HepG2 (cell line): Measurements from ENCODE around the gene HK2. TPM values are rescaled to one million over a fixed set of nuclear protein-coding genes. Genes with fewer than 3 reads are reported as not detected.

Experiments used
- ATAC-seq: fragments of 200-7000 bp; cut with Tn5 transposase; 3 replicates; pipeline ENCODE4 v1.9.1; 2020; ENCODE audit warnings: mild to moderate bottlenecking, moderate library complexity
- BruUV-seq: library from RNA; stranded (reverse); fragments of 400-500 nt; replicated peaks from 2 replicates; lab custom pipeline; 2021; lab: Mats Ljungman, UMichigan
- CTCF ChIA-PET: fragments of 300-600 bp; formaldehyde crosslinking; extraction: SDS; loops from one replicate; lab custom pipeline; 2021; ENCODE audit warnings: low total read pairs, inconsistent platforms, low intra/inter-chr PET ratio; lab: Yijun Ruan, JAX
- POLR2A ChIA-PET: fragments of 350-600 bp; sonication (Branson Sonifier 250); formaldehyde crosslinking; loops from one replicate; lab custom pipeline; 2020; ENCODE audit warnings: antibody characterized with exemption, inconsistent platforms; lab: Yijun Ruan, JAX
- DNase-seq: peaks from one replicate; pipeline ENCODE4 v3.0.0-alpha.2; 2015; ENCODE audit warnings: low spot score
- FAIRE-seq: peaks from 3 replicates; lab custom pipeline; 2011; peaks lifted over from hg19 to GRCh38; lab: Jason Lieb, UNC
- H2AFZ ChIP-seq: one replicate; pipeline ENCODE4 v1.6.1; 2011; ENCODE audit warnings: low read length, inconsistent platforms
- H3K27ac ChIP-seq: fragments of 300-600 bp; 3 replicates; pipeline ENCODE4 v1.8.0; 2011; ENCODE audit warnings: mixed run types, mild to moderate bottlenecking, mixed read lengths, low read length, inconsistent platforms; ENCODE audit not compliant: insufficient read depth; ENCODE audit errors: extremely low read length
- H3K27me3 ChIP-seq, 2 experiments: fragments of 200-600 bp in 1 of 2; 2 replicates in 1 of 2; 3 replicates in 1 of 2; pipeline versions ENCODE4 v1.6.0 to v1.8.0; 2011; ENCODE audit warnings: low read length in 2 of 2, mild to moderate bottlenecking in 2 of 2, moderate library complexity in 2 of 2, inconsistent platforms in 1 of 2; ENCODE audit not compliant: insufficient read depth in 2 of 2, control insufficient read depth in 1 of 2
- H3K36me3 ChIP-seq, 2 experiments: fragments of 200-600 bp in 1 of 2; replicated peaks in 1 of 2; 2 replicates in 1 of 2; 3 replicates in 1 of 2; pipeline versions ENCODE4 v1.5.1 to v1.8.0; 2011; ENCODE audit warnings: low read length in 2 of 2, inconsistent platforms in 1 of 2; ENCODE audit not compliant: insufficient read depth in 2 of 2, control insufficient read depth in 1 of 2
- H3K4me1 ChIP-seq: 2 replicates; pipeline ENCODE4 v1.5.1; 2012; ENCODE audit warnings: low read length, inconsistent platforms; ENCODE audit not compliant: insufficient read depth
- H3K4me2 ChIP-seq: 2 replicates; pipeline ENCODE4 v1.6.0; 2011; ENCODE audit warnings: low read depth, low read length, inconsistent platforms
- H3K4me3 ChIP-seq, 3 experiments: fragments of 200-600 bp in 1 of 3; sonication (generic), shearing (Covaris generic) in 1 of 3; replicated peaks in 1 of 3; 2 replicates each; pipeline ENCODE4 v1.5.1; 2011 to 2016; ENCODE audit warnings: low read length in 3 of 3, inconsistent platforms in 2 of 3, low read depth in 2 of 3, mild to moderate bottlenecking in 2 of 3, control low read depth in 1 of 3, mixed read lengths in 1 of 3; ENCODE audit not compliant: insufficient read depth in 1 of 3
- H3K79me2 ChIP-seq: one replicate; pipeline ENCODE4 v1.6.1; 2011; ENCODE audit warnings: low read length, inconsistent platforms; ENCODE audit not compliant: insufficient read depth
- H3K9ac ChIP-seq: 2 replicates; pipeline ENCODE4 v1.6.0; 2011; ENCODE audit warnings: mild to moderate bottlenecking, low read depth, low read length, inconsistent platforms; ENCODE audit not compliant: insufficient read depth
- H3K9me3 ChIP-seq: 2 replicates; pipeline ENCODE4 v1.5.1; 2012; ENCODE audit warnings: mild to moderate bottlenecking, low read length
- H4K20me1 ChIP-seq: 2 replicates; pipeline ENCODE4 v1.6.0; 2011; ENCODE audit warnings: inconsistent platforms, mild to moderate bottlenecking, low read length, moderate library complexity; ENCODE audit not compliant: insufficient read depth
- ADNP ChIP-seq: sonication (generic); formaldehyde crosslinking; IDR thresholded peaks from 2 replicates; pipeline ENCODE4 v1.4.0; 2020; ENCODE audit warnings: missing genetic modification reagents
- AGO1 ChIP-seq: fragments of 200-400 bp; formaldehyde crosslinking; IDR thresholded peaks from 2 replicates; pipeline ENCODE4 v1.6.1; 2017; ENCODE audit warnings: mild to moderate bottlenecking, low read depth, low read length, moderate library complexity; ENCODE audit not compliant: poor library complexity, severe bottlenecking
- HES4 ChIP-seq: sonication (generic); formaldehyde crosslinking; IDR thresholded peaks from 2 replicates; pipeline ENCODE4 v1.9.0; 2021; ENCODE audit warnings: mild to moderate bottlenecking, missing genetic modification reagents, borderline replicate concordance
- HNRNPLL ChIP-seq: fragments of 200-400 bp; formaldehyde crosslinking; IDR thresholded peaks from 2 replicates; pipeline ENCODE4 v1.6.1; 2017; ENCODE audit warnings: mild to moderate bottlenecking, low read depth, low read length; ENCODE audit not compliant: poor library complexity, severe bottlenecking
- SALL2 ChIP-seq: sonication (generic); formaldehyde crosslinking; IDR thresholded peaks from 2 replicates; pipeline ENCODE4 v1.8.1; 2023; ENCODE audit warnings: mild to moderate bottlenecking, missing genetic modification reagents, inconsistent platforms
- TARDBP ChIP-seq: sonication (generic); formaldehyde crosslinking; IDR thresholded peaks from 2 replicates; pipeline ENCODE4 v1.8.0; 2022; ENCODE audit warnings: mild to moderate bottlenecking, missing genetic modification reagents
- ZNF430 ChIP-seq: sonication (generic); formaldehyde crosslinking; IDR thresholded peaks from 2 replicates; pipeline ENCODE4 v1.9.0; 2021; ENCODE audit warnings: mild to moderate bottlenecking, missing genetic modification reagents
- ZNF546 ChIP-seq: sonication (generic); formaldehyde crosslinking; conservative IDR thresholded peaks from 2 replicates; pipeline ENCODE4 v1.8.1; 2023; ENCODE audit warnings: mild to moderate bottlenecking, missing genetic modification reagents
- ZNF841 ChIP-seq: sonication (generic); formaldehyde crosslinking; IDR thresholded peaks from 2 replicates; pipeline ENCODE4 v1.8.1; 2023; ENCODE audit warnings: missing genetic modification reagents, borderline replicate concordance
- WGBS: methylation state at CpG from one replicate; pipeline ENCODE4 v1.1.6; 2017; ENCODE audit warnings: low lambda C conversion rate; 5-methylcytosine and 5-hydroxymethylcytosine counted together
- in situ Hi-C: cut with HindIII; loops from 2 replicates; pipeline ENCODE4 v1.10.0; 2017; ENCODE audit warnings: low pct_unique_long_range_greater_than_20kb; ENCODE audit not compliant: extremely low pct_ligation_motif_present
- intact Hi-C: fragments of 100-400 bp; cut with micrococcal nuclease; formaldehyde crosslinking; loops from one replicate; pipeline ENCODE4 v1.10.0; 2022; ENCODE audit not compliant: unreplicated experiment
- polyA plus RNA-seq, 8 experiments: library from polyadenylated mRNA; depleted of rRNA in 3 of 8; stranded (reverse) in 7 of 8; unstranded in 1 of 8; fragments of >200 nt; fragmentation: Illumina TruSeq in 4 of 8; extraction: Trizol in 4 of 8; gene quantifications; 2 replicates each; pipeline versions ENCODE4 v1.2.1 to v1.2.3, GENCODE V29; 2011 to 2016; ENCODE audit warnings: low read depth in 4 of 8, missing spikeins in 1 of 8, mixed read lengths in 1 of 8; ENCODE audit not compliant: insufficient read depth in 1 of 8
- total RNA-seq, 5 experiments: library from RNA; depleted of rRNA; stranded (reverse); fragments of >200 nt; fragmentation: Illumina TruSeq; extraction: Trizol; gene quantifications; 2 replicates each; pipeline ENCODE4 v1.2.3, GENCODE V29; 2016; ENCODE audit warnings: low read depth in 1 of 5
- TF ChIP-seq, protein P1 (sequence below): sonication (generic); formaldehyde crosslinking; IDR thresholded peaks from 2 replicates; pipeline ENCODE4 v1.4.0; 2020; ENCODE audit warnings: mild to moderate bottlenecking, missing genetic modification reagents
- TF ChIP-seq, protein P2 (sequence below): sonication (generic); formaldehyde crosslinking; IDR thresholded peaks from 2 replicates; pipeline ENCODE4 v1.5.1; 2020; ENCODE audit warnings: missing genetic modification reagents, mild to moderate bottlenecking, borderline replicate concordance
- TF ChIP-seq, protein P3 (sequence below): sonication (generic); formaldehyde crosslinking; IDR thresholded peaks from 2 replicates; pipeline ENCODE4 v1.4.0; 2020; ENCODE audit warnings: missing genetic modification reagents, borderline replicate concordance
- TF ChIP-seq, protein P4 (sequence below): sonication (generic); formaldehyde crosslinking; IDR thresholded peaks from 2 replicates; pipeline ENCODE4 v1.5.0; 2020; ENCODE audit warnings: mild to moderate bottlenecking, missing genetic modification reagents
- TF ChIP-seq, protein P5 (sequence below): sonication (generic); formaldehyde crosslinking; IDR thresholded peaks from 2 replicates; pipeline ENCODE4 v1.8.1; 2023; ENCODE audit warnings: mild to moderate bottlenecking, missing genetic modification reagents
- TF ChIP-seq, protein P6 (sequence below): sonication (generic); formaldehyde crosslinking; IDR thresholded peaks from 2 replicates; pipeline ENCODE4 v1.4.0; 2020; ENCODE audit warnings: mild to moderate bottlenecking, missing genetic modification reagents

HK2 gene
- total and polyA plus RNA-seq, 2 of the 13 experiments (the other 11 are each of a cell fraction or from before 2014, with no cell fraction given), result 13.2 to 101 TPM

DNA sequence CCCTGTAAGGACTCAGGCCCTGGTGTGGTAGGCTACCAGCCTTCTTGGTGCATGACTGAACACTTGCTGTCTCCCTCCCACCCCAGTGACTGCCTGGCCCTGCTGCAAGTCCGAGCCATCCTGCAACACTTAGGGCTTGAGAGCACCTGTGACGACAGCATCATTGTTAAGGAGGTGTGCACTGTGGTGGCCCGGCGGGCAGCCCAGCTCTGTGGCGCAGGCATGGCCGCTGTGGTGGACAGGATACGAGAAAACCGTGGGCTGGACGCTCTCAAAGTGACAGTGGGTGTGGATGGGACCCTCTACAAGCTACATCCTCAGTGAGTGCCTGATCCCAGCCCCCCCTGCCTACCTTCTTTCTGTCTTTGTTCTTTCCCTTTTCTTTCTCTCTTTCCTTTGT, 55.2 kb downstream of the HK2 start (continued):
- TF ChIP-seq, protein P1, sequence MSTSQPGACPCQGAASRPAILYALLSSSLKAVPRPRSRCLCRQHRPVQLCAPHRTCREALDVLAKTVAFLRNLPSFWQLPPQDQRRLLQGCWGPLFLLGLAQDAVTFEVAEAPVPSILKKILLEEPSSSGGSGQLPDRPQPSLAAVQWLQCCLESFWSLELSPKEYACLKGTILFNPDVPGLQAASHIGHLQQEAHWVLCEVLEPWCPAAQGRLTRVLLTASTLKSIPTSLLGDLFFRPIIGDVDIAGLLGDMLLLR (CRISPR knock-in tag), result no peak
- TF ChIP-seq TARDBP (CRISPR knock-in tag) (no peak), ZNF546 (CRISPR knock-in tag) (no peak), AGO1 (peak; percentile 31), ZNF841 (no peak), ZNF430 (no peak), HES4 (no peak)
- TF ChIP-seq, protein P2, sequence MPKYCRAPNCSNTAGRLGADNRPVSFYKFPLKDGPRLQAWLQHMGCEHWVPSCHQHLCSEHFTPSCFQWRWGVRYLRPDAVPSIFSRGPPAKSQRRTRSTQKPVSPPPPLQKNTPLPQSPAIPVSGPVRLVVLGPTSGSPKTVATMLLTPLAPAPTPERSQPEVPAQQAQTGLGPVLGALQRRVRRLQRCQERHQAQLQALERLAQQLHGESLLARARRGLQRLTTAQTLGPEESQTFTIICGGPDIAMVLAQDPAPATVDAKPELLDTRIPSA (CRISPR knock-in tag), result no peak
- TF ChIP-seq, protein P3, sequence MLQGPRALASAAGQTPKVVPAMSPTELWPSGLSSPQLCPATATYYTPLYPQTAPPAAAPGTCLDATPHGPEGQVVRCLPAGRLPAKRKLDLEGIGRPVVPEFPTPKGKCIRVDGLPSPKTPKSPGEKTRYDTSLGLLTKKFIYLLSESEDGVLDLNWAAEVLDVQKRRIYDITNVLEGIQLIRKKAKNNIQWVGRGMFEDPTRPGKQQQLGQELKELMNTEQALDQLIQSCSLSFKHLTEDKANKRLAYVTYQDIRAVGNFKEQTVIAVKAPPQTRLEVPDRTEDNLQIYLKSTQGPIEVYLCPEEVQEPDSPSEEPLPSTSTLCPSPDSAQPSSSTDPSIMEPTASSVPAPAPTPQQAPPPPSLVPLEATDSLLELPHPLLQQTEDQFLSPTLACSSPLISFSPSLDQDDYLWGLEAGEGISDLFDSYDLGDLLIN (CRISPR knock-in tag), result no peak

DNA sequence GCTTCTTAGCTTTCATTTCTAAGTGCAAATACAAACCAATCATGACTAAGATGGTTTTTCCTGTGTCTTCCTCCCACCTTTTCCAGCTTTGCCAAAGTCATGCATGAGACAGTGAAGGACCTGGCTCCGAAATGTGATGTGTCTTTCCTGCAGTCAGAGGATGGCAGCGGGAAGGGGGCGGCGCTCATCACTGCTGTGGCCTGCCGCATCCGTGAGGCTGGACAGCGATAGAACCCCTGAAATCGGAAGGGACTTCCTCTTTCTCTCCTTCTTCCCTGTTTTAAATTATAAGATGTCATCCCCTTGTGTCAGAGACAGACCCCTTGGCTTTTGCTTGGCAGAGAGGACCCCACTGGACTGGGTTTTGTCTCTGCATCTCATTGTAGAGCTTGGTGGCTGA, 56.8 kb downstream of the HK2 start:
- FAIRE-seq (no peak), DNase-seq (no peak), ATAC-seq (no peak)
- Histone ChIP-seq H3K27ac (no peak overlapping the region), H3K79me2 (no peaks in the 10 kb centered on the region), H3K27me3 (no peaks in the 10 kb centered on the region), H4K20me1 (no peaks in the 10 kb centered on the region), H3K9ac (no peak overlapping the region), H2AFZ (no peak overlapping the region), H3K4me3 (no peak overlapping the region), H3K4me2 (no peak overlapping the region), H3K4me1 (no peaks in the 10 kb centered on the region), H3K36me3 (peaks cover 44 to 71% of the 10 kb centered on the region in 2 experiments), H3K9me3 (no peaks in the 10 kb centered on the region)
- CTCF ChIA-PET, result no interaction called here
- intact Hi-C loops (no loop called here), in situ Hi-C loops (no loop called here)
- WGBS, result 97% methylated on average over 8 of the region's 8 CpGs
- POLR2A ChIA-PET, result no interaction called here
- no TSS peak for BruUV-seq
- TF ChIP-seq, protein P4, sequence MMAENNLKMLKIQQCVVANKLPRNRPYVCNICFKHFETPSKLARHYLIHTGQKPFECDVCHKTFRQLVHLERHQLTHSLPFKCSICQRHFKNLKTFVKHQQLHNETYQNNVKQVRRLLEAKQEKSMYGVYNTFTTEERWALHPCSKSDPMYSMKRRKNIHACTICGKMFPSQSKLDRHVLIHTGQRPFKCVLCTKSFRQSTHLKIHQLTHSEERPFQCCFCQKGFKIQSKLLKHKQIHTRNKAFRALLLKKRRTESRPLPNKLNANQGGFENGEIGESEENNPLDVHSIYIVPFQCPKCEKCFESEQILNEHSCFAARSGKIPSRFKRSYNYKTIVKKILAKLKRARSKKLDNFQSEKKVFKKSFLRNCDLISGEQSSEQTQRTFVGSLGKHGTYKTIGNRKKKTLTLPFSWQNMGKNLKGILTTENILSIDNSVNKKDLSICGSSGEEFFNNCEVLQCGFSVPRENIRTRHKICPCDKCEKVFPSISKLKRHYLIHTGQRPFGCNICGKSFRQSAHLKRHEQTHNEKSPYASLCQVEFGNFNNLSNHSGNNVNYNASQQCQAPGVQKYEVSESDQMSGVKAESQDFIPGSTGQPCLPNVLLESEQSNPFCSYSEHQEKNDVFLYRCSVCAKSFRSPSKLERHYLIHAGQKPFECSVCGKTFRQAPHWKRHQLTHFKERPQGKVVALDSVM (CRISPR knock-in tag), result no peak
- TF ChIP-seq, protein P5, sequence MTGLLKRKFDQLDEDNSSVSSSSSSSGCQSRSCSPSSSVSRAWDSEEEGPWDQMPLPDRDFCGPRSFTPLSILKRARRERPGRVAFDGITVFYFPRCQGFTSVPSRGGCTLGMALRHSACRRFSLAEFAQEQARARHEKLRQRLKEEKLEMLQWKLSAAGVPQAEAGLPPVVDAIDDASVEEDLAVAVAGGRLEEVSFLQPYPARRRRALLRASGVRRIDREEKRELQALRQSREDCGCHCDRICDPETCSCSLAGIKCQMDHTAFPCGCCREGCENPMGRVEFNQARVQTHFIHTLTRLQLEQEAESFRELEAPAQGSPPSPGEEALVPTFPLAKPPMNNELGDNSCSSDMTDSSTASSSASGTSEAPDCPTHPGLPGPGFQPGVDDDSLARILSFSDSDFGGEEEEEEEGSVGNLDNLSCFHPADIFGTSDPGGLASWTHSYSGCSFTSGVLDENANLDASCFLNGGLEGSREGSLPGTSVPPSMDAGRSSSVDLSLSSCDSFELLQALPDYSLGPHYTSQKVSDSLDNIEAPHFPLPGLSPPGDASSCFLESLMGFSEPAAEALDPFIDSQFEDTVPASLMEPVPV, result no peak
- no peak for TF ChIP-seq SALL2
- TF ChIP-seq HNRNPLL, result no peak
- TF ChIP-seq, protein P6, sequence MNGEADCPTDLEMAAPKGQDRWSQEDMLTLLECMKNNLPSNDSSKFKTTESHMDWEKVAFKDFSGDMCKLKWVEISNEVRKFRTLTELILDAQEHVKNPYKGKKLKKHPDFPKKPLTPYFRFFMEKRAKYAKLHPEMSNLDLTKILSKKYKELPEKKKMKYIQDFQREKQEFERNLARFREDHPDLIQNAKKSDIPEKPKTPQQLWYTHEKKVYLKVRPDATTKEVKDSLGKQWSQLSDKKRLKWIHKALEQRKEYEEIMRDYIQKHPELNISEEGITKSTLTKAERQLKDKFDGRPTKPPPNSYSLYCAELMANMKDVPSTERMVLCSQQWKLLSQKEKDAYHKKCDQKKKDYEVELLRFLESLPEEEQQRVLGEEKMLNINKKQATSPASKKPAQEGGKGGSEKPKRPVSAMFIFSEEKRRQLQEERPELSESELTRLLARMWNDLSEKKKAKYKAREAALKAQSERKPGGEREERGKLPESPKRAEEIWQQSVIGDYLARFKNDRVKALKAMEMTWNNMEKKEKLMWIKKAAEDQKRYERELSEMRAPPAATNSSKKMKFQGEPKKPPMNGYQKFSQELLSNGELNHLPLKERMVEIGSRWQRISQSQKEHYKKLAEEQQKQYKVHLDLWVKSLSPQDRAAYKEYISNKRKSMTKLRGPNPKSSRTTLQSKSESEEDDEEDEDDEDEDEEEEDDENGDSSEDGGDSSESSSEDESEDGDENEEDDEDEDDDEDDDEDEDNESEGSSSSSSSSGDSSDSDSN (CRISPR knock-in tag), result no peak
- TF ChIP-seq ADNP, result no peak
